Measurements from ENCODE around the gene TM2D1.

DNA sequence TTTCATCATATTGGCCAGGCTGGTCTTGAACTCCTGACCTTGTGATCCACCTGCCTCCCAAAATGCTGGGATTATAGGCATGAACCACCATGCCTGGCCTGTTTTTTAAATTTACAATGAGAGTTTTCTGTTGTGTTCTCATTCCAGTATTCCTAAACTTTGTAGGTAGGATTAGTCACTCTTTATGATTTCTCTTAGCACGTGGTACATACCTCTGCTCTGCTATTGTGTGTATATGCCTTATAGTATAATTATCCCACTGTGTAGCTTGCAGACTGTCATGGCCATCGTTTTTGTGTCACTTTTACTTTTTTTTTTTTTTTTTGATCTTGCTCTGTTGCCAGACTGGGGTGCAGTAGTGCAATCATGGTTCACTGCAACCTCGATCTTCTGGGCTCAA lies 31.8 kb upstream of the TM2D1 start:
- TF ChIP-seq, protein P1, sequence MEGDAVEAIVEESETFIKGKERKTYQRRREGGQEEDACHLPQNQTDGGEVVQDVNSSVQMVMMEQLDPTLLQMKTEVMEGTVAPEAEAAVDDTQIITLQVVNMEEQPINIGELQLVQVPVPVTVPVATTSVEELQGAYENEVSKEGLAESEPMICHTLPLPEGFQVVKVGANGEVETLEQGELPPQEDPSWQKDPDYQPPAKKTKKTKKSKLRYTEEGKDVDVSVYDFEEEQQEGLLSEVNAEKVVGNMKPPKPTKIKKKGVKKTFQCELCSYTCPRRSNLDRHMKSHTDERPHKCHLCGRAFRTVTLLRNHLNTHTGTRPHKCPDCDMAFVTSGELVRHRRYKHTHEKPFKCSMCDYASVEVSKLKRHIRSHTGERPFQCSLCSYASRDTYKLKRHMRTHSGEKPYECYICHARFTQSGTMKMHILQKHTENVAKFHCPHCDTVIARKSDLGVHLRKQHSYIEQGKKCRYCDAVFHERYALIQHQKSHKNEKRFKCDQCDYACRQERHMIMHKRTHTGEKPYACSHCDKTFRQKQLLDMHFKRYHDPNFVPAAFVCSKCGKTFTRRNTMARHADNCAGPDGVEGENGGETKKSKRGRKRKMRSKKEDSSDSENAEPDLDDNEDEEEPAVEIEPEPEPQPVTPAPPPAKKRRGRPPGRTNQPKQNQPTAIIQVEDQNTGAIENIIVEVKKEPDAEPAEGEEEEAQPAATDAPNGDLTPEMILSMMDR (IDR thresholded peaks at IDR 0.05), result no peak
- TF ChIP-seq POLR2A (IDR thresholded peaks at IDR 0.05) (no peak), EP300 (IDR thresholded peaks at IDR 0.05) (no peak), POLR2AphosphoS5 (IDR thresholded peaks at IDR 0.05) (no peak)
